HepG2 (cell line): ENCODE data around the gene EVA1A. TPM values are rescaled to one million over a fixed set of nuclear protein-coding genes. Genes with fewer than 3 reads are reported as not detected.

Experiments used
- ARHGAP35 ChIP-seq: sonication (generic); formaldehyde crosslinking; IDR thresholded peaks from 2 replicates; pipeline ENCODE4 v1.9.0; 2022; ENCODE audit warnings: mild to moderate bottlenecking, inconsistent platforms, moderate library complexity, missing genetic modification reagents, borderline replicate concordance
- ATF7-NPFF ChIP-seq: sonication (generic); formaldehyde crosslinking; IDR thresholded peaks from 2 replicates; pipeline ENCODE4 v1.8.1; 2023; ENCODE audit warnings: mild to moderate bottlenecking, low read depth, missing genetic modification reagents, moderate library complexity
- BRD4 ChIP-seq: sonication (generic); formaldehyde crosslinking; IDR thresholded peaks from 2 replicates; pipeline ENCODE4 v1.4.0; 2020; ENCODE audit warnings: missing genetic modification reagents
- CC2D1A ChIP-seq: sonication (generic); formaldehyde crosslinking; IDR thresholded peaks from 2 replicates; pipeline ENCODE4 v1.8.1; 2023; ENCODE audit warnings: mild to moderate bottlenecking, missing genetic modification reagents
- CENPT ChIP-seq: sonication (generic); formaldehyde crosslinking; IDR thresholded peaks from 2 replicates; pipeline ENCODE4 v1.8.0; 2022; ENCODE audit warnings: low read depth, mild to moderate bottlenecking, moderate library complexity, missing genetic modification reagents
- FOXO1 ChIP-seq: sonication (generic); formaldehyde crosslinking; IDR thresholded peaks from 2 replicates; pipeline ENCODE4 v1.4.0; 2020; ENCODE audit warnings: missing genetic modification reagents
- HMGXB3 ChIP-seq: sonication (generic); formaldehyde crosslinking; IDR thresholded peaks from 2 replicates; pipeline ENCODE4 v1.4.0; 2020; ENCODE audit warnings: missing genetic modification reagents, borderline replicate concordance
- HNF1B ChIP-seq: sonication (generic); formaldehyde crosslinking; IDR thresholded peaks from 2 replicates; pipeline ENCODE4 v1.5.1; 2020; ENCODE audit warnings: mild to moderate bottlenecking, moderate library complexity, missing genetic modification reagents
- KAT2B ChIP-seq: fragments of 150-350 bp; IDR thresholded peaks from 2 replicates; pipeline ENCODE4 v1.6.1; 2014; ENCODE audit warnings: low read depth, low read length, borderline replicate concordance
- MZF1 ChIP-seq: sonication (generic); formaldehyde crosslinking; IDR thresholded peaks from 2 replicates; pipeline ENCODE4 v1.8.1; 2023; ENCODE audit warnings: mild to moderate bottlenecking, missing genetic modification reagents, borderline replicate concordance
- PPARG ChIP-seq: conservative IDR thresholded peaks from 2 replicates; pipeline ENCODE4 v1.6.1; 2016; ENCODE audit warnings: missing biosample characterization, missing genetic modification reagents
- RAD51 ChIP-seq: fragments of 450-650 bp; IDR thresholded peaks from 2 replicates; pipeline ENCODE4 v1.6.1; 2016; ENCODE audit warnings: borderline replicate concordance
- SMC3 ChIP-seq: IDR thresholded peaks from 2 replicates; pipeline ENCODE4 v1.6.1; 2011; ENCODE audit warnings: low read length, improper control_type of control experiment
- THRA ChIP-seq: sonication (generic); formaldehyde crosslinking; IDR thresholded peaks from 2 replicates; pipeline ENCODE4 v1.4.0; 2020; ENCODE audit warnings: missing genetic modification reagents, borderline replicate concordance
- ZNF281 ChIP-seq: sonication (generic); formaldehyde crosslinking; IDR thresholded peaks from 2 replicates; pipeline ENCODE4 v1.4.0; 2020; ENCODE audit warnings: missing genetic modification reagents, borderline replicate concordance
- ZNF574 ChIP-seq: sonication (generic); formaldehyde crosslinking; IDR thresholded peaks from 2 replicates; pipeline ENCODE4 v1.4.0; 2020; ENCODE audit warnings: missing genetic modification reagents
- polyA plus RNA-seq, 8 experiments: library from polyadenylated mRNA; depleted of rRNA in 3 of 8; stranded (reverse) in 7 of 8; unstranded in 1 of 8; fragments of >200 nt; fragmentation: Illumina TruSeq in 4 of 8; extraction: Trizol in 4 of 8; gene quantifications; 2 replicates each; pipeline versions ENCODE4 v1.2.1 to v1.2.3, GENCODE V29; 2011 to 2016; ENCODE audit warnings: low read depth in 4 of 8, missing spikeins in 1 of 8, mixed read lengths in 1 of 8; ENCODE audit not compliant: insufficient read depth in 1 of 8
- total RNA-seq, 5 experiments: library from RNA; depleted of rRNA; stranded (reverse); fragments of >200 nt; fragmentation: Illumina TruSeq; extraction: Trizol; gene quantifications; 2 replicates each; pipeline ENCODE4 v1.2.3, GENCODE V29; 2016; ENCODE audit warnings: low read depth in 1 of 5

Gene EVA1A
- total and polyA plus RNA-seq, 2 of the 13 experiments (the other 11 are each of a cell fraction or from before 2014, with no cell fraction given), result 57.5 to 57.8 TPM

GRCh38 chr2:75521225-75521872 lies 39.4 kb downstream of the EVA1A start (continued):
- TF ChIP-seq HNF1B (CRISPR knock-in tag) (no peak), ATF7-NPFF (CRISPR knock-in tag) (no peak), BRD4 (peak; percentile 95), THRA (CRISPR knock-in tag) (peak; percentile 95), FOXO1 (peak; percentile 89; the same call in 1 of the 2 replicates), PPARG (CRISPR knock-in tag) (peak; percentile 94), SMC3 (peak; percentile 67; the same call in 1 of the 2 replicates), CC2D1A (CRISPR knock-in tag) (no peak), MZF1 (no peak), ZNF574 (CRISPR knock-in tag) (no peak), ARHGAP35 (CRISPR knock-in tag) (no peak), ZNF281 (CRISPR knock-in tag) (peak; percentile 58; the same call in 1 of the 2 replicates), KAT2B (no peak), RAD51 (no peak), HMGXB3 (CRISPR knock-in tag) (no peak), CENPT (CRISPR knock-in tag) (no peak)
